HepG2 (cell line): ENCODE measurements around the gene FGGY. TPM values are rescaled to one million over a fixed set of nuclear protein-coding genes. Genes with fewer than 3 reads are reported as not detected.

Experiments
- ATAC-seq: fragments of 200-7000 bp; cut with Tn5 transposase; 3 replicates; pipeline ENCODE4 v1.9.1; 2020; ENCODE audit warnings: mild to moderate bottlenecking, moderate library complexity
- BruUV-seq: library from RNA; stranded (reverse); fragments of 400-500 nt; replicated peaks from 2 replicates; lab custom pipeline; 2021; lab: Mats Ljungman, UMichigan
- CTCF ChIA-PET: fragments of 300-600 bp; formaldehyde crosslinking; extraction: SDS; loops from one replicate; lab custom pipeline; 2021; ENCODE audit warnings: low total read pairs, inconsistent platforms, low intra/inter-chr PET ratio; lab: Yijun Ruan, JAX
- POLR2A ChIA-PET: fragments of 350-600 bp; sonication (Branson Sonifier 250); formaldehyde crosslinking; loops from one replicate; lab custom pipeline; 2020; ENCODE audit warnings: antibody characterized with exemption, inconsistent platforms; lab: Yijun Ruan, JAX
- DNase-seq: peaks from one replicate; pipeline ENCODE4 v3.0.0-alpha.2; 2015; ENCODE audit warnings: low spot score
- FAIRE-seq: peaks from 3 replicates; lab custom pipeline; 2011; peaks lifted over from hg19 to GRCh38; lab: Jason Lieb, UNC
- H2AFZ ChIP-seq: one replicate; pipeline ENCODE4 v1.6.1; 2011; ENCODE audit warnings: low read length, inconsistent platforms
- H3K27ac ChIP-seq: fragments of 300-600 bp; 3 replicates; pipeline ENCODE4 v1.8.0; 2011; ENCODE audit warnings: mixed run types, mild to moderate bottlenecking, mixed read lengths, low read length, inconsistent platforms; ENCODE audit not compliant: insufficient read depth; ENCODE audit errors: extremely low read length
- H3K27me3 ChIP-seq, 2 experiments: fragments of 200-600 bp in 1 of 2; 2 replicates in 1 of 2; 3 replicates in 1 of 2; pipeline versions ENCODE4 v1.6.0 to v1.8.0; 2011; ENCODE audit warnings: low read length in 2 of 2, mild to moderate bottlenecking in 2 of 2, moderate library complexity in 2 of 2, inconsistent platforms in 1 of 2; ENCODE audit not compliant: insufficient read depth in 2 of 2, control insufficient read depth in 1 of 2
- H3K36me3 ChIP-seq, 2 experiments: fragments of 200-600 bp in 1 of 2; replicated peaks in 1 of 2; 2 replicates in 1 of 2; 3 replicates in 1 of 2; pipeline versions ENCODE4 v1.5.1 to v1.8.0; 2011; ENCODE audit warnings: low read length in 2 of 2, inconsistent platforms in 1 of 2; ENCODE audit not compliant: insufficient read depth in 2 of 2, control insufficient read depth in 1 of 2
- H3K4me1 ChIP-seq: 2 replicates; pipeline ENCODE4 v1.5.1; 2012; ENCODE audit warnings: low read length, inconsistent platforms; ENCODE audit not compliant: insufficient read depth
- H3K4me2 ChIP-seq: 2 replicates; pipeline ENCODE4 v1.6.0; 2011; ENCODE audit warnings: low read depth, low read length, inconsistent platforms
- H3K4me3 ChIP-seq, 3 experiments: fragments of 200-600 bp in 1 of 3; sonication (generic), shearing (Covaris generic) in 1 of 3; replicated peaks in 1 of 3; 2 replicates each; pipeline ENCODE4 v1.5.1; 2011 to 2016; ENCODE audit warnings: low read length in 3 of 3, inconsistent platforms in 2 of 3, low read depth in 2 of 3, mild to moderate bottlenecking in 2 of 3, control low read depth in 1 of 3, mixed read lengths in 1 of 3; ENCODE audit not compliant: insufficient read depth in 1 of 3
- H3K79me2 ChIP-seq: one replicate; pipeline ENCODE4 v1.6.1; 2011; ENCODE audit warnings: low read length, inconsistent platforms; ENCODE audit not compliant: insufficient read depth
- H3K9ac ChIP-seq: 2 replicates; pipeline ENCODE4 v1.6.0; 2011; ENCODE audit warnings: mild to moderate bottlenecking, low read depth, low read length, inconsistent platforms; ENCODE audit not compliant: insufficient read depth
- H3K9me3 ChIP-seq: 2 replicates; pipeline ENCODE4 v1.5.1; 2012; ENCODE audit warnings: mild to moderate bottlenecking, low read length
- H4K20me1 ChIP-seq: 2 replicates; pipeline ENCODE4 v1.6.0; 2011; ENCODE audit warnings: inconsistent platforms, mild to moderate bottlenecking, low read length, moderate library complexity; ENCODE audit not compliant: insufficient read depth
- ETV5 ChIP-seq: IDR thresholded peaks from 2 replicates; pipeline ENCODE4 v1.6.1; 2018; ENCODE audit warnings: missing biosample characterization, missing genetic modification reagents, inconsistent platforms, borderline replicate concordance
- FOXK1 ChIP-seq: sonication (generic); formaldehyde crosslinking; IDR thresholded peaks from 2 replicates; pipeline ENCODE4 v1.4.0; 2020; ENCODE audit warnings: low read depth, missing genetic modification reagents, borderline replicate concordance
- HOXA9 ChIP-seq: sonication (generic); formaldehyde crosslinking; IDR thresholded peaks from 2 replicates; pipeline ENCODE4 v1.8.1; 2022; ENCODE audit warnings: missing genetic modification reagents, mild to moderate bottlenecking, moderate library complexity, borderline replicate concordance
- IRX3 ChIP-seq: sonication (generic); formaldehyde crosslinking; IDR thresholded peaks from 2 replicates; pipeline ENCODE4 v1.8.1; 2023; ENCODE audit warnings: mild to moderate bottlenecking, low read depth, missing genetic modification reagents, borderline replicate concordance
- JUNB ChIP-seq: sonication (generic); formaldehyde crosslinking; IDR thresholded peaks from 2 replicates; pipeline ENCODE4 v1.8.0; 2022; ENCODE audit warnings: missing genetic modification reagents, mild to moderate bottlenecking, borderline replicate concordance
- KDM4B ChIP-seq: sonication (generic); formaldehyde crosslinking; IDR thresholded peaks from 2 replicates; pipeline ENCODE4 v1.4.0; 2020; ENCODE audit warnings: missing genetic modification reagents
- NR1H2 ChIP-seq: sonication (generic); formaldehyde crosslinking; IDR thresholded peaks from 2 replicates; pipeline ENCODE4 v1.8.1; 2022; ENCODE audit warnings: low read depth, missing genetic modification reagents, borderline replicate concordance
- TEF ChIP-seq: sonication (generic); formaldehyde crosslinking; IDR thresholded peaks from 2 replicates; pipeline ENCODE4 v1.5.0; 2020; ENCODE audit warnings: missing genetic modification reagents
- ZFP36L1 ChIP-seq: sonication (generic); formaldehyde crosslinking; IDR thresholded peaks from 2 replicates; pipeline ENCODE4 v1.8.0; 2022; ENCODE audit warnings: mild to moderate bottlenecking, missing genetic modification reagents, moderate library complexity
- ZNF12 ChIP-seq: sonication (generic); formaldehyde crosslinking; IDR thresholded peaks from 2 replicates; pipeline ENCODE4 v1.5.0; 2020; ENCODE audit warnings: missing genetic modification reagents
- ZNF263 ChIP-seq: sonication (generic); formaldehyde crosslinking; IDR thresholded peaks from 2 replicates; pipeline ENCODE4 v1.4.0; 2020; ENCODE audit warnings: missing genetic modification reagents
- ZNF660 ChIP-seq: sonication (generic); formaldehyde crosslinking; IDR thresholded peaks from 2 replicates; pipeline ENCODE4 v1.5.1; 2020; ENCODE audit warnings: mild to moderate bottlenecking, low read depth, missing genetic modification reagents, borderline replicate concordance
- WGBS: methylation state at CpG from one replicate; pipeline ENCODE4 v1.1.6; 2017; ENCODE audit warnings: low lambda C conversion rate; 5-methylcytosine and 5-hydroxymethylcytosine counted together
- in situ Hi-C: cut with HindIII; loops from 2 replicates; pipeline ENCODE4 v1.10.0; 2017; ENCODE audit warnings: low pct_unique_long_range_greater_than_20kb; ENCODE audit not compliant: extremely low pct_ligation_motif_present
- intact Hi-C: fragments of 100-400 bp; cut with micrococcal nuclease; formaldehyde crosslinking; loops from one replicate; pipeline ENCODE4 v1.10.0; 2022; ENCODE audit not compliant: unreplicated experiment
- polyA plus RNA-seq, 8 experiments: library from polyadenylated mRNA; depleted of rRNA in 3 of 8; stranded (reverse) in 7 of 8; unstranded in 1 of 8; fragments of >200 nt; fragmentation: Illumina TruSeq in 4 of 8; extraction: Trizol in 4 of 8; gene quantifications; 2 replicates each; pipeline versions ENCODE4 v1.2.1 to v1.2.3, GENCODE V29; 2011 to 2016; ENCODE audit warnings: low read depth in 4 of 8, missing spikeins in 1 of 8, mixed read lengths in 1 of 8; ENCODE audit not compliant: insufficient read depth in 1 of 8
- total RNA-seq, 5 experiments: library from RNA; depleted of rRNA; stranded (reverse); fragments of >200 nt; fragmentation: Illumina TruSeq; extraction: Trizol; gene quantifications; 2 replicates each; pipeline ENCODE4 v1.2.3, GENCODE V29; 2016; ENCODE audit warnings: low read depth in 1 of 5

The FGGY gene
- total and polyA plus RNA-seq, 2 of the 13 experiments (the other 11 are each of a cell fraction or from before 2014, with no cell fraction given) = 15.7 to 27.5 TPM

- FAIRE-seq (no peak), DNase-seq (no peak)
- intact Hi-C loops = no loop called here
- peaks cover 31% of the 10 kb centered on the region for H3K4me1 ChIP-seq
- no peak overlapping the region for H3K4me2 ChIP-seq
- no peak for TF ChIP-seq ZNF660 (CRISPR knock-in tag)
- no peak for TF ChIP-seq ZFP36L1 (CRISPR knock-in tag)
- TF ChIP-seq TEF (CRISPR knock-in tag) = no peak
- no peak for TF ChIP-seq KDM4B (CRISPR knock-in tag)
- no peak for TF ChIP-seq ZNF263 (CRISPR knock-in tag)
- TF ChIP-seq ETV5 (CRISPR knock-in tag) = no peak
- no peak for TF ChIP-seq HOXA9 (CRISPR knock-in tag)
- TF ChIP-seq NR1H2 (CRISPR knock-in tag) = no peak
- no peak for TF ChIP-seq FOXK1
- no peak for TF ChIP-seq JUNB (CRISPR knock-in tag)
- no peak for TF ChIP-seq IRX3
- no peak for TF ChIP-seq ZNF12 (CRISPR knock-in tag)
- TF ChIP-seq, all 625 proteins: peak for 0
- ATAC-seq = no peak
- POLR2A ChIA-PET = no interaction called here
- Histone ChIP-seq H2AFZ (no peak overlapping the region), H3K4me3 (no peak overlapping the region), H3K9ac (no peak overlapping the region), H3K79me2 (no peaks in the 10 kb centered on the region), H3K36me3 (no peaks in the 10 kb centered on the region), H4K20me1 (no peaks in the 10 kb centered on the region), H3K27me3 (no peaks in the 10 kb centered on the region), H3K27ac (no peak overlapping the region), H3K9me3 (no peaks in the 10 kb centered on the region)
- CTCF ChIA-PET = no interaction called here
- in situ Hi-C loops = no loop called here
- no TSS peak for BruUV-seq
- 52% methylated on average over 1 of the region's 1 CpG for WGBS
These were observed 102.7 kb downstream of the FGGY start for GRCh38 chr1:59399642-59400041.
